ENCODE measurements around the gene RUNX3.

RUNX3 gene

GRCh38 chr1:24906760-24907490 lies 23.2 kb downstream of the RUNX3 start:
- H3K4me3 ChIP-seq (ENCODE audit: control insufficient read depth, low read depth, low read length), result no peak overlapping the region
- DNase-seq (ENCODE audit: low read depth), result no peak
- TF ChIP-seq CTCF (IDR thresholded peaks at IDR 0.05; ENCODE audit: control insufficient read depth, insufficient read depth, low read depth, low read length, missing control alignments), result no peak

DNA sequence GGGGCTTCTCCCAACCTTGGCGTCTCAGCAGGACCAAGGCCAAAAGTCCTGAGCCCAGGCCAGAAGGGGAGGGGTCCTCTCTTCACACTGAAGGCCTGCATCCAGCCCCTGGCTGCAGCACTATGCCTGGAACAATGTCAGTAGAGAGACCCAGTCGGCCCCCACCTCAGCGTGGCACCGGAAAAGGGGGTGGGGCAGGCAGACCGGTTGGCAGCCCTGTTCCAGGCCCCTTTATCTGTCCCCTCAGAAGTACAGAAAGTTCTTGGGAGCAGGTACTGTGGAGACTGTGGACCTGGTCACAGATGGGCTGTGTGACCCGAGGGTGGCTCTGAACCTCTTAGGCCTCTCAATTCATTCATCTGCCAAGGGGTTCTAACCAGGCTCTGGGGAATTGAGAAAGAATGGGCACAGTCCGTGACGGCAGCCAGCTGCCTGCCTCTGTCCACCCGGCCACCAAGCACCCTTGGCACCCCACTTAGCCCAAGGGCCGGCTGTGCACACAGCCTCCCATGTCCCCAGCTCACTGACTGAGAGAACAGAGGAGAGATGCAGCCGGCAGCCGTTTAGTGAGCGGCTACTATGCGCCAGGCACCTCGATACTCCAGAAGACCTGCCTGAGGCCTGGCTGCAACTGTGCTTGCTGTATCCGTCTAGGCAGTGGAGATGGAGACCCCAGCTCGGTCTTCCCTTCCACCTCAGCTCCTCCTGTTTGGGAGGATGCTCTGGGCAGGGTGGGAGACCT lies 23.9 kb downstream of the RUNX3 start:
- DNase-seq (ENCODE audit: low read depth), result no peak
- TF ChIP-seq CTCF (IDR thresholded peaks at IDR 0.05; ENCODE audit: control insufficient read depth, insufficient read depth, low read depth, low read length, missing control alignments), result no peak
- no peak overlapping the region for H3K4me3 ChIP-seq (ENCODE audit: control insufficient read depth, low read depth, low read length)

DNA sequence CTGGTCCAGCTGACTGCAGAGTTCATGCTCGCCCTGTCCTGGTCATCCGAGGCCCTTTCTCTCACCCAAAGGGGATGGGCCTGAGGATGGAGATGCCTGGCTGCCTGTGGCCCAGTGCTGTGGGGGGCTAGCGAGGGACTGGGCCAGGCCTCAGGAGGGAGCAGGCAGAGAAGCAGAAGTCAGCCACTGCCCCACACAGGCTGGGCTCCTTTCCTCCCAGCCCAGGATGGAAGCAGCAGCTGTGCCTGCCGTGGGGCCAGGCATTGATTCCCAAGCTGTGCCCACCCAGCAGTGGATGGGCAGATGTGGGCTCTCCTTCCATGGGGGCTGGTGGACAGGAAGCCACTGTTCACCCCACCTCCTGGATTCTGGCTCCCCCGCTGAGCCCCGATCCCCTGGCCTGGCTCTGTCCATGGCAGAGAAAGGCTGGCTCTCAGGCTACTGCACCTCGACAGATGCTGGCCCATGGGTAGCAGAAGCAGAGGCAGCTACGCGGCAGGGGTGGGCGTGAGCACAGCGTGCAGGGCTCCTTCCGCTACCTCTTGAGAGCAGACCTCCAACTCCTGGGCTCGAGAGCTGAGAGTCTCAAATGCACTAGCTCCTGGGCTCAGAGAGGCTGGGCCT lies 24.6 kb downstream of the RUNX3 start:
- no peak for TF ChIP-seq CTCF (IDR thresholded peaks at IDR 0.05; ENCODE audit: control insufficient read depth, insufficient read depth, low read depth, low read length, missing control alignments)
- DNase-seq (ENCODE audit: low read depth), result no peak
- H3K4me3 ChIP-seq (ENCODE audit: control insufficient read depth, low read depth, low read length), result no peak overlapping the region

DNA sequence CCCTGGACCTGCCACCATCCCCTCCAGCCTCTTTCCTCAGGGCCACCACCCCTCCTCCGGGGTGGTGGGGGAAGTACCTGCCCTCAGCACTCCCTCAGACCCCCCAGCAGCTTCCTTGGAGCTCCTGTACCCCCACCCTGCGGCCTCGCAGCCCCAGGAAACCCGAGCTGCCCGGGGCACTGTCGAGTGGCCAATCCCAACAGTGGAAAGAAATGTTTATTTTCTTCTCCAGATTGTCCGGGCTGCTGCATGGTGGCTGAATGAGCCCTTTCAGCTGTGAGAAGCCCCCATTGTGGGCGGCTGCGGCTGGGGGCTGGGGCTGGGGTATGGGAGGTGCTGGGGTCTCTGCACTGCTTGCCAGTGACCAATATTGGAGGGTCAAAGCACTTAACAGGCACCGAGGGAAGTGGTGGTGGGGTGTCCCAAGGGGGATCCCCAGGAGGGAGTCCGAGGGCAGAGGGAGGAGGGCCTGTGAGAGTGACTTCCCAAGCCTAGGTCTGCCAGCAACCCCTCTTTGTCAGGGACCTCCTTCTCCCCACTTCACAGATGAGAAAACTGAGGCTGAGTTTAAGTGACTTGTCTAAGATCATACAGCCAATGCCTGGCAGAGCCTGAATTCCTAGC lies 25.2 kb downstream of the RUNX3 start:
- TF ChIP-seq CTCF (IDR thresholded peaks at IDR 0.05; ENCODE audit: control insufficient read depth, insufficient read depth, low read depth, low read length, missing control alignments), result no peak
- no peak overlapping the region for H3K4me3 ChIP-seq (ENCODE audit: control insufficient read depth, low read depth, low read length)
- no peak for DNase-seq (ENCODE audit: low read depth)

DNA sequence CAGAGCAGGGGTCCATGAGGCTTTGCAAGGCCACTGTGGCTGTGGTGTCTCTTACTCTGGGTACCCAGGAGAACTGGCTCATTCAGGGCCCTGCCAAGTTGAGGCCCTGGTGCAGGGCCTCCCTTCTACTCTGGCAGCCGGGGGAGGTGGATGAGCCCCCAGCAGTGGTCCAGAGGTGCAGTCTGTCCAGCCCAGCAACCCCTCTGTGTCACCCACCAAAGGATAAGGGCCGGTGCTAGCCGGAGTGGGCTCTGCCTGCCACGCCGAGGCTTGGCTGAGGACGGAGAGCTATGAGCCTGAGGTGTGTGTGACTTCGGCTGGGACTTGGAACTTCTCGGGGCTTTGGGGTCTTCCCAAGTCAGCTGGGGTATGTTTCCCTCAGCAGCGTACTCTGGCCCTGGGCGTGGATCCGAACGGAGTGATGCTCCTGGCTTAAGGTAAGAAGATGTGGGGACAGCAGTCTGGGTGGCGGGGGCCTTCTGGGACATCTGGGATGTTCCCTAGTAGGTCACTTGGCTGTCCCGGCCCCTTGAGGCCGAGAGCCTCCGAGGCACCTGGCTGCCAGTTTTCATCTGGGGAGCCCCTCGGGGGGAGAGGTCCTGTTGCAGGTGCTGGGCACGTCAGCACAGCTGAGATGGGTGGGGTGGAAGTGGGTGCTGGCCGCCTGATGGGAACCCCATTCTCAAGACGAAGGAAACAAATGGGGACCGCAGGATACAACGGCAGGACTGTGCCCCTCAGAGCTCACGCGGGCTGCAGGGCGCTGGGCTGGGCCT lies 25.9 kb downstream of the RUNX3 start:
- TF ChIP-seq CTCF (IDR thresholded peaks at IDR 0.05; ENCODE audit: control insufficient read depth, insufficient read depth, low read depth, low read length, missing control alignments), result no peak
- H3K4me3 ChIP-seq (ENCODE audit: control insufficient read depth, low read depth, low read length), result no peak overlapping the region
- DNase-seq (ENCODE audit: low read depth), result no peak

- no peak overlapping the region for H3K4me3 ChIP-seq (ENCODE audit: control insufficient read depth, low read depth, low read length)
- no peak for DNase-seq (ENCODE audit: low read depth)
- no peak for TF ChIP-seq CTCF (IDR thresholded peaks at IDR 0.05; ENCODE audit: control insufficient read depth, insufficient read depth, low read depth, low read length, missing control alignments)
Observed at GRCh38 chr1:24903560-24903954, 26.5 kb downstream of the RUNX3 start.

Data from AG09309 (cell line).